ENCODE results near the gene ZNF620.
"Not testable (repeated sequence)": the region's sequence is repeated elsewhere in the genome, so short reads cannot be mapped to it uniquely, and the experiment has no call there.

Gene ZNF620

DNA sequence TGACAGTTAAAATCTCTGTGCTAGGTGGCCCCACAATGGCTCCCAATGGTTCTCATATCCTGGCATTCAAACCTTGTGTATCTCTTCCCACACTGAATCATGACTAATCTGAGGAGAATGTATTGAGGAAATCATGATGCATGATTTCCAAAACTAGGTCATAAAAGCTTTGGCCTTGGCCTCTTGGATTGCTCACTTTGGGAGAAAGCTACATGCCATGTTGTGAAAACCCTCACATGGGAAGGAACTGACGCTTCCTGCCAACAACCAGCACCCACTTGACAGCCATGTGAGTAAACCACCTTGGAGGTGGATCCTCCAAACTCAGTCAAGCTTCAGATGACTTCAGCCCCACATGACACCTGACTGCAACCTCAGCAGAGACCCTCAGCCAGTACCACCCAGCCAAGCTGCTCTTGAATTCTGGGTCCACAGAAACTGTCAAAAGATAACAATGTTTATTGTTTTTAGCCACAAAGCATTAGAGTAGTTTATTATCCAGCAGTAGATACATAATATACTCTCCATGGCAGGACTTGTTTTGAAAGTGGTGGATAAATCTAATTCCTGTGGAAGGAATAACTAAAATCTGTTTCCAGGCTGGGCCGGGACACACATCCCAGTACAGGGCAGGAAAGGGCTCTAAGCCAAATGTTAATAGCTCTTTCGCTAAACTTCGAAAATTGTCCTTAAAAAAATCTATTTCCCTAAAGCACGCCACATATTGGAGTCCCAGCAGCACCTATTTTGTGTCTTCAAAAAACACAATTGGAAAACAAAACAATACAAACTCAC is 1.0 kb upstream of the ZNF620 start:
- DNase-seq = no peak

DNA sequence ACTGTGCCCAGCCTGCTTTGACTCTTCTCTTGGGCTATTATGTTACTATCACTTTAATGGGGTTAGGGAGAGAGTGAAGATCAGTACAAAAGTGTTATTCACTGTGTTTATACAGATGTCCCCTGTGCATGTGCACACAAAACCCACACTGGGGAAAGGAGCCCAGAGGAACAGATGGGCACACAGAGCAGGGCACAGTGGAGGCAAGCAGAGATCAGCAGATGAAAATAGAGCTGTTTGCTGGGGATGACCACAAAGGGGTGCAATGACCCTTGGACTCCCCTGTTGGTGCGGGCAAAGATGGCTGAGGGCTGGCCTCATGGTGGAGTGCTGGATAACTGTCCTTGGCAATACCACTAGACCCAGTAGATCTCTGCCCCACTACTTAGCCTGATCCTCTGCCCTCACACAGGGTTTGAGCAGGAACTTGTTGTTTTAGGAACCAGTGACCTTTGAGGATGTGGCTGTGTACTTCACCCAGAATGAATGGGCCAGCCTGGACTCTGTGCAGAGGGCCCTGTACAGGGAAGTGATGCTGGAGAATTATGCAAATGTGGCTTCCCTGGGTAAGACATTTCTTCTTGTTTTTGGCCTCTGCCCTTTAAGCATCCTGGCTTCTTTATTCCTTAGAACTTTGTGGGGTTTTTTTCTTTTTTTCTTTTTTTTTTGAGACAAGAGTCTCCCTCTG is 5.3 kb downstream of the ZNF620 start:
- DNase-seq = no peak

DNA sequence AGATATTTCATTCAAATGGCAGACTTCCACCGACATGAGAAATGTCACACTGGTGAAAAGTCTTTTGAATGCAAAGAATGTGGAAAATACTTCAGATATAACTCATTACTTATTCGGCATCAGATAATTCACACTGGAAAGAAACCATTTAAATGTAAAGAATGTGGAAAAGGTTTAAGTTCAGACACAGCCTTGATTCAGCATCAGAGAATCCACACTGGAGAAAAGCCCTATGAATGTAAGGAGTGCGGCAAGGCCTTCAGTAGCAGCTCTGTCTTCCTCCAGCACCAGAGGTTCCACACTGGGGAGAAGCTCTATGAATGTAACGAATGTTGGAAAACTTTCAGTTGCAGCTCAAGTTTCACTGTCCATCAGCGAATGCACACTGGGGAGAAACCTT is 10.4 kb downstream of the ZNF620 start:
- DNase-seq = no peak

DNA sequence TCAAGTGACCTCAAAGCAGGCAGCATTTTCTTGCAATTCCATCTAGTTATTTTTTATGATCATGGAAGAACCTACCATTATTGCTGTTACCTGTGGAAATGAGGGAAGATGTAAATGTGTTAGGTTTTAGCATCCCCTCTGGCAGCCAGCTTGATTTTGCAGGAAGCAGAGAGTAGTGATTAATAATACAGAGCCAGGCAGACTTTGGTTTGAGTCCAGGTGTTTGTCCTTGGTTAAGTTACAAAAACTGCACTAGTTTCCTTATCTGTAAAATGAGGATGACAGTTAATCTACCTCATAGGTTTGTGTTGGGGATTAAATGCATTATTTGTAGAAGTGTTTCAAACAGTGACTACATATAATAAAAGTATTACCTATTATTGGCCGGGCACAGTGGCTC is 12.2 kb downstream of the ZNF620 start:
- DNase-seq = no peak

DNA sequence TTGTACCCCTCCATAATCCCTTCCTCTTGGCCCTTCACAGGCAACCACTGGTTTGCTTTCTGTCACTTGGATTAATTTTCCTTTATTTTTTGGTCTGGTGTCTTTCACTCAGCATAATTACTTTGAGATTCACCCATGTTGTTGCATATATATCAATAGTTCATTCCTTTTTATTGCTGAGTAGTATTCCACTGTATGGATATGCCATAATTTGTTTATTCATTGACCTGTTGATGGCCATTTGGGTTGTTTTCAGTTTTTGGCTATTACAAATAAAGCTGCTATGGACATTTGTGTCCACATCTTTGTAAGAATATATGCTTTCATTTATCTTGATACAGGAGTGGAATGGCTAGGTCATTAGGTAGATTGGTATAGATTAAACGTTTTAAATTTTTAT is 13.0 kb downstream of the ZNF620 start:
- no peak for DNase-seq

DNA sequence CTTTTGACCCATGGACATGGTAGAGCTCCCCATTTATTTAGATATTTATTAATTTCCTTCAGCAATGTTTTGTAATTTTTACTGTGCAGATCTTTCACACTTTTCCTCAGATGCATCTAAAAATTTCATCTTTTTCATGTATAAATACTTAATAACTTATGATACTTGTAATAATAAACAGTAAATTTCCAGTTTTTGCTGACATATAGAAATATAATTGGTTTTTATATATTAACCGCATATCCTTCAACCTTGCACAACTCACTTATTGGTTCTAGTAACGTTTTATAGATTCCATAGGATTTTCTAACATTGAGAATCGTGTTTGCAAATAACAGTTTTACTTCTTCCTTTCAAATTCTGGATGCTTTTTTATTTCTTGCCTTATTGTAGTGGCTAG is 15.4 kb downstream of the ZNF620 start:
- DNase-seq = no peak

DNA sequence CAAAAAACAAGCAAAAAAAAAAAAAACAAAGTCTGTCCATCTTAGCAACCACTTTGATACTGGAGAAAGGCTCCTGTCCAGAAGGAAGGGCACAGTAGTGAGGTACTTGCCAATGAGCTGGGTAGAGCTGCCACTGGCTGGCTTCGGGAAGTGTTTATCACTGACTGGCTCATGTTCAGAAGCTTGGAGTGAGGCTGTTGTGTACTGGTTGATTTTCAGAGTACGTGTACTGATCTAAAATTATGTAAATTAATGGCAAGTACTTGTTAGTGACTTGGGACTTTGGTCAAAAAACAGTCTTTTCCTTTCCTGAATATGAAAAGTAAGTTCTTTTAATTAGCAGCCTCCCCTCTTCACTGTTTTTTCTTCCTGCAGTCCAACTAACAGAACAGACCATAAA is 17.9 kb downstream of the ZNF620 start:
- no peak for DNase-seq

DNA sequence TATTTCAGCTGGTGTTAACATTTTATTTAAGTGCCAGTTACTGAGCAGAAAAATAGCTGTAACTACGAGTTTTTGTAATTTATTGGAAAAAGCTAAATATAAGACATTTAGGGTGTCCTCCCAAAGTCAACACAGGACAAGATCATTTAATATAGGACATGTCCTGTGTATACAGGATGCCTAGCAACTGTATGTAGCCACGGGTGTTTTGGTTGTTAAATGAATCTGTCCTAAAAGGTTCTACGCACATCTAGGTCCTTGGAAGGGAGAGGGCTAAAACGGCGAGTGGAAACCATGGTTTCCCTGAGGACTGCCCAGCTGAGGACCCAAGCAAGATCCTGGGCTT is 18.4 kb downstream of the ZNF620 start:
- DNase-seq = no peak

DNA sequence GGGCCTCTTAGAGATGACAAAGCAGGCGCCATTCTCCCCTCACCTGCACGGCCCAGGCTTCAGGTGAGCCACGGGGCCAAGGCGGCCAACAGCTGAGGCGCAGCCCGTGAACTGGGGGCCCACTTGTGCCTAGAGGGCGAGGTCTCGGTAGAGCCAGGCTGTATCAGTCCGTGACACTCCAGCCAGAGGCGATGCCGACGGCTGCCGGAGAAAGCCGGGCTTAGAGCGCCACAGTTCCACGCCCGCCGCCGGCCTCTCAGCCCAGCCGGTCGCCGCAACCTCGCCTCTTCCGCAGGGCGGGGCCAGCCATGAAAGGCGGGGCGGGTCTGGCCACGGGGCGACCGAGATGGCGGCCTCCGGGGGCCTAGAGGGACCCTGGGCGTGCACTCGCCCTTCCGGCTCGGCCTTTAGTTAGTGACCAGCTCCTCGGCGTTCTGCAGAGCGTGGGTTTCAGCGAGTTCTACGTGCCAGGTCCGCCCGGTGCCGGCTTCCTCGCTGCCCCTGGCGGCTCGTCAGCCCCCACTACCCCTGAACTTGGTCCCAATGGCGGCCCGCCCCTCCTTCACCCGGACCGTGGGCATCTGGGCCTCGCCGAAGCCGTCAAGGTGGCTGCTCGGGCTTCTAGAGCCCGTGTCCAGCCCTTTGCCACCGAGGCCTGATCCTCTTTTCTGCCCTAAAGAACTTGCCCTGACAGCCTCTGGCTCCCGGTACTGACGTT is 18.9 kb downstream of the ZNF620 start, which contains the start of gene ZNF621:
ZNF621 (plus strand) TSS at position 393 of the 718 bp plus-strand sequence. CDS start 881 bp downstream, outside the sequence.
- peak; percentile 76 to 82 for DNase-seq

DNA sequence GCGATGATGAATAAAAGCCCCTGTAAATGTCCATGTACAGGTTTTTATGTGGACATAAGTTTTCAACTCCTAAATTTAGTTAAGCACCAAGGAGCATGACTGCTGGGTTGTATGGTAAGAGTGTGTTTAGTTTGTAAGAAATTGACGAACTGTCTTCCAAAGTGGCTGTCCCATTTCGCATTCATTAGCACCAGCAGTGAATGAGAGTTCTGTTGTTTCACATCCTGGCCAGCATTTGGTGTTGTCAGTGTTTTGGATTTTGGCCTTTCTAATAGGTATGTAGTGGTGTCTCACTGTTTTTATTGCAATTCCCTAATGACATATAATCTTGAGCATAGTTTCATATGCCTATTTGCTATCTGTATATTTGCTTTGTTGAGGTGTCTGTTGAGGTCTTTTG is 22.6 kb downstream of the ZNF620 start:
- DNase-seq = no peak

DNA sequence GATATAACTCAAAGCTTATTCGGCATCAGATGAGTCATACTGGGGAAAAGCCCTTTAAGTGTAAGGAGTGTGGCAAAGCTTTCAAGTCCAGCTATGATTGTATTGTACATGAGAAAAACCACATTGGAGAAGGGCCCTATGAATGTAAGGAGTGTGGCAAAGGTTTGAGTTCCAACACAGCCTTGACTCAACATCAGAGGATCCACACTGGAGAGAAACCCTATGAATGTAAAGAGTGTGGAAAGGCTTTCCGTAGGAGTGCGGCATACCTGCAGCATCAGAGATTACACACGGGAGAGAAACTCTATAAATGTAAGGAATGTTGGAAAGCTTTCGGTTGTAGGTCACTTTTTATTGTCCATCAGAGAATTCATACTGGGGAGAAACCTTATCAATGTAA is 26.4 kb downstream of the ZNF620 start:
- no peak for DNase-seq

DNA sequence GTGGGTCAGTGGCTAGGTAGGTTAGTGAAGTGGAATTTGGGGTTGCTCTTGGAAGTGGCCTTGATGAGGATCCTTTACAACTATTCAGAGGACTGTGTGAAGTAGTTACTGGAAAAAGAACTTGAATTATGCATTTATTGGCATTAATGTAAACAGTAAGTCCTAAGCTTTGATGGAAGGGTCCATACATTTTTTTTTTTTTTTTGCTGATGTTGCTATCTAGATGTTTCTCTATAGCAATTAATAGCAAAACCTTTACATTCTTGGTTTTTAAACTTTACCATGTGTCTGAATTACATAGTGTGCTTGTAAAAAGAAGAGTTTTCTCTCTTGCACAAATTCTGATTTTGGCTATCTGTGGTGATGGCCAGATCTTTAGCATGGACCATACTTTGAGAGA is 28.4 kb downstream of the ZNF620 start:
- no peak for DNase-seq

DNA sequence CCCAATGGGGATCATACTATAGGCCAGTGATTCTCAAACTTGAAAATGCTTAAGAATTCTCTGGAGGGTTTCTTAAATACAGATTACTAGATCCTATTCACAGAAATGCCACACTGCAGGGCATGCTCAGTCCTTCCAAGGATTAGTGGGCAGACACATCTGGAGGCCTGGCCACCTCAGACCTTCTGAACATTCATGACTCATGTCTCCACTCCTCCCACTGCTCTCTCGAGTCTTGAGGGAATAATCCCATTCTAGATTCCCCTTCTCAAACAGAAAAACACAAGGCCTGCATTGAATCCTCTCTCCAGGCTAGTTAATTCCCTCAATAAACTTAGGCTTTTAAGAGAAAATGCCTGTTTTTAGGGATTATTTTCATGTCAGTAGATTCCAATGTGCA is 41.0 kb downstream of the ZNF620 start:
- no peak for DNase-seq

DNA sequence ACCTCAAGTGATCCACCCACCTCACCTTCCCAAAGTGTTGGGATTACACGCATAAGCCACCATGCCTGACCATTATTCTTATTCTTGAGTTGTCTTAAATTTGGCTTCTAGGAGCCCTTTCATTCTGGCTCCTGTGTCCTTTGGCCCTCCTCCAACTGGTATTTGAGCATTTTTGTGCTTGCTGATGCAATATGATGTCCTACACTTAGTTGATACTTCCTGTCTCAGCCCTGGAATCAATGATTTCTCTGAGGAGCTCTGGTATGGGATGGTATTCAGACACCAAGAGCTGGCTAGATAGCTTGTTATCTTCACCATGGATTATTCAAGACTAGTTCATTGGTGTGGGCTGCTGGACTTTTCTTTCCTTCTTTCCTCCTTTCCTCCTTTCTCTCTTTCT is 44.3 kb downstream of the ZNF620 start:
- no peak for DNase-seq

DNA sequence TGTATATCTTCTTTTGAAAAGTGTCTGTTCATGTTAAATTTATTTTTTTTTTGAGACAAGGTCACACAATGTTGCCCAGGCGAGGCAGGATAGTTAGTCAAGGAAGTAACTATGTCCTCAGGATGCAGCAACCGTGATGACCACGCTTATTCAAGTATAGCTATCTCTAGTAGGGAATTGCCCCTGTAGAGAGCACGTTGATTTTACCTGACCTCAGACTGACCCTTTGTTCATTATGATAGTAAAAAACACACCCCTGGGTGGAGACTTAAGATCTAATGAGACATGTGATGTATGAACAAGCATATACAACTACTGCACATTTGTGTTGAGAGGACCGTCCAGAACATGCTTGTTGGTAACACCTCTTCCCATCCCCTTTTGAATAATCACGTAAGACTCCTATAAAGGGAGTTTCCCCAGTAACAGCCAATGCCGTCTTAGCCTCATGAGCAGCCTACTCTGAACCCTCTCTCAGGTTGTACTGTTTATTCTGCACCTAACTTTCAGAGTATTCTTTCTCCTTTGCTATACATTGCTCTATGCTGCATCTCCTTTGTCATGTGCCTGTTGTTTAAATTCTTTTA is 51.8 kb downstream of the ZNF620 start:
- DNase-seq = no peak

DNA sequence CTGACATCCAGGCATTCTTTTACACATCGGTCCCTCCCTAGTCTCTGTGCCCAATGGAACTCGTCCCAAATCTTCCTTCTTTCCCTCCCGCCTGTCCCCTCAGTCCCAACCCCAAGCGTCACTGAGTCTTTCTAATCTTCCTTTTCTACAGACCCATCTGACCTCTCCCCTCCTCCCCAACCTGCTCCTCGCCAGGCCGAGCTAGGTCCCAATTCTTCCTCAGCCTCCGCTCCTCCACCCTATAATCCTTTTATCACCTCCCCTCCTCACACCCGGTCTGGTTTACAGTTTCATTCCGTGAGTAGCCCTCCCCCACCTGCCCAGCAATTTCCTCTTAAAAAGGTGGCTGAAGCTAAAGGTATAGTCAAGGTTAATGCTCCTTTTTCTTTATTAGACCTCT is 56.6 kb downstream of the ZNF620 start:
- not testable (repeated sequence) for DNase-seq

DNA sequence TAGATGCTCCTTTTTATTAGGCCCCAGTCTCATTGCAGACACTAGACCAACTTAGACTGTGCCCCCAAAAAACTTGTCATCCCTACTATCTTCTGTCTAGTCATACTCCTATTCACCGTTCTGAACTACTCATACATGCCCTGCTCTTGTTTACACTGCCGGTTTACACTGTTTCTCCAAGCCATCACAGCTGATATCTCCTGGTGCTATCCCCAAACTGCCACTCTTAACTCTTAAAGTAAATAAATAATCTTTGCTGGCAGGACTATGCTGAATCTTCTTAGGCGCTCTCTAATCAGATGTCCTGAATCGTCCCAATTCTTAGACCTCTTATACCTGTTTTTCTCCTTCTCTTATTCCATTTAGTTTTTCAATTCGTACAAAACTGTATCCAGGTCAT is 59.8 kb downstream of the ZNF620 start:
- not testable (repeated sequence) for DNase-seq

DNA sequence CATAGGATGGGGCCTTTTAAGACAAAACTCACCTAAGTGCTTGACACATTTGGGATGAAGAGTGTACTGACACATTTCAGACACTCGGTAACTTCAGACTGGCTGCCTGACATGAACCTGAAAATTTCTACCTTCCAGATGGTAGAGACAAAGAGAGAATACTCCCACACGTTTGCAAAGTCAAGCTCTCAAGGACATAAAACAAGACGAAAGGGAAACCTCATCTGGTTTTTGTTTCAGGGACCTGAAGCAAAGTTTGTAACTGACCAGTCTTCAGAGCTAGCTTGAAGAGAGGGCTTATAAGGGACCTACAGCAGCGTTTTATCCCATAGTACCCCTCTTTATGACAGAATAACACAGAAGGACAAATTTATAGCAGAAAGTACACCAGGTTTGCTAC is 60.9 kb downstream of the ZNF620 start:
- DNase-seq = no peak
